ENCODE measurements around the gene ARHGAP10.
A peak's percentile ranks its signal among the peaks of the same experiment; 100 is the strongest.

The ARHGAP10 gene

GRCh38 chr4:148030193-148030873 is 298.4 kb downstream of the ARHGAP10 start:
- FAIRE-seq = no peak

DNA sequence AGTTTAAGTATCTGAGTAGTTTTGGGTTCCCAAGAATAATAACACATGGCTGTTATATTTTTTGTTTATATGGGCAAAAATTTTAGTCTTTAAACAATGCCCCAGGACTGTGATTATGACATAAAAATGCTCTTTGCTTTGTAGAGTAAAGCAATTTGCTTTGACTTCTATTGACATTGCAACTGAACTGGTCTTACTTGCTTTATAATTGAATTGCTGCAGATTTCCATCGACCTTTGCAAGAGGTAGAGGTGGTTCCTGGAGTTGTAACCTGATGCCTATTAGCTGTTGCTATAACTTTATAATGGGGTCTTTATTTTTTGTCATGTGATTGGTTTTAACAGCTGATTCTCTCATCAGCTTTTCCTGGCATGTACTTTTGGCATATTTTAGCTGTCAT is 302.9 kb downstream of the ARHGAP10 start:
- FAIRE-seq = no peak
- no peak for DNase-seq (ENCODE audit: insufficient read length, low spot score)
- TF ChIP-seq PAX5 (IDR thresholded peaks at IDR 0.05; ENCODE audit: insufficient read depth, low read length, severe bottlenecking) (no peak), POLR2AphosphoS5 (IDR thresholded peaks at IDR 0.05; ENCODE audit: low read depth, low read length) (no peak), POLR2A (IDR thresholded peaks at IDR 0.05; ENCODE audit: low read depth, low read length) (no peak), TAF1 (IDR thresholded peaks at IDR 0.05; ENCODE audit: low read depth, low read length) (no peak), SPI1 (IDR thresholded peaks at IDR 0.05; ENCODE audit: low read depth, low read length) (no peak), POU2F2 (IDR thresholded peaks at IDR 0.05; ENCODE audit: low read depth, low read length) (no peak)

More at GRCh38 chr4:148030193-148030873, 298.4 kb downstream of the ARHGAP10 start:
- TF ChIP-seq TAF1 (IDR thresholded peaks at IDR 0.05; ENCODE audit: low read depth, low read length) (no peak), POLR2A (IDR thresholded peaks at IDR 0.05; ENCODE audit: low read depth, low read length) (no peak), POLR2AphosphoS5 (IDR thresholded peaks at IDR 0.05; ENCODE audit: low read depth, low read length) (no peak)
- no peak for DNase-seq (ENCODE audit: insufficient read length, low spot score)

DNA sequence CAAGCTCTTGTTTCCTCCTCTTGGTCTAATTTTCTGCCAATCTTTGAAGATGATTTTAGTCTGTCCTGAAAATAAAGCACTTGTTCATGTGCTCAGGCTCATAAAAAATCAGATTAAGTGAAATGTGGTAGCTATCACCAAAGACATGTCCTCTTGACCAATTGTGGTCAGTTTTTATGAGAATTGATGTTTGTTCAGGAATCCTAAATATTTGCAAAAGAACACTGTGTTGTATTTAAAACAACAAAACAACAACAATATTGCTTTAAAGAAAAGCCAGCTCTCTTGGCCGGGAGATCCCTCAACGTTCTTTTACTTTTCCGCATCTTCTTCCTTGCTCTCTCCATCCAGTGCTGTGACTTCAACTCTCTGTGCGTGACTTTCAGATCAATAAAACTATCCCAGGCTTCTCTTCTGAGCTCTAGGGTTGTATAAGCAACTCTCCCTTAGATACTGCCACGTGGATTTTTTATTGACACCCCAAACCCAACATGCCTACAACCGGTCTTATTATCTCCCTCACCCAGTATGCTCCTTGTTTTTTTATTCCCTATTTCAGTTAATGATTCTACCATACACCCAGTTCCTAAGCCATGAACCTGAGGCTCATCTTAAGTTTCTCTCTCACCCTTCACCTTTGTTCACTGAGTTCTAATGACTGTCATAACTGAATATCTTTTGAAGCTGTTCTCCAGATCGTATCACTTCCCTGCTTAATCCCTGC is 309.9 kb downstream of the ARHGAP10 start:
- no peak for TF ChIP-seq TAF1 (IDR thresholded peaks at IDR 0.05; ENCODE audit: low read depth, low read length)
- TF ChIP-seq POLR2AphosphoS5 (IDR thresholded peaks at IDR 0.05; ENCODE audit: low read depth, low read length) = no peak
- no peak for TF ChIP-seq POU2F2 (IDR thresholded peaks at IDR 0.05; ENCODE audit: low read depth, low read length)
- no peak for TF ChIP-seq PAX5 (IDR thresholded peaks at IDR 0.05; ENCODE audit: insufficient read depth, low read length, severe bottlenecking)
- TF ChIP-seq POLR2A (IDR thresholded peaks at IDR 0.05; ENCODE audit: low read depth, low read length) = no peak
- no peak for TF ChIP-seq SPI1 (IDR thresholded peaks at IDR 0.05; ENCODE audit: low read depth, low read length)
- DNase-seq (ENCODE audit: insufficient read length, low spot score) (no peak), FAIRE-seq (no peak)

- FAIRE-seq = peak; percentile 63
- no peak for DNase-seq (ENCODE audit: insufficient read length, low spot score)
- no peak for TF ChIP-seq SPI1 (IDR thresholded peaks at IDR 0.05; ENCODE audit: low read depth, low read length)
- TF ChIP-seq POLR2A (IDR thresholded peaks at IDR 0.05; ENCODE audit: low read depth, low read length) = no peak
- TF ChIP-seq POU2F2 (IDR thresholded peaks at IDR 0.05; ENCODE audit: low read depth, low read length) = no peak
- TF ChIP-seq TAF1 (IDR thresholded peaks at IDR 0.05; ENCODE audit: low read depth, low read length) = no peak
- TF ChIP-seq PAX5 (IDR thresholded peaks at IDR 0.05; ENCODE audit: insufficient read depth, low read length, severe bottlenecking) = no peak
- no peak for TF ChIP-seq POLR2AphosphoS5 (IDR thresholded peaks at IDR 0.05; ENCODE audit: low read depth, low read length)
Observed at GRCh38 chr4:148044089-148044911, 312.4 kb downstream of the ARHGAP10 start.

DNA sequence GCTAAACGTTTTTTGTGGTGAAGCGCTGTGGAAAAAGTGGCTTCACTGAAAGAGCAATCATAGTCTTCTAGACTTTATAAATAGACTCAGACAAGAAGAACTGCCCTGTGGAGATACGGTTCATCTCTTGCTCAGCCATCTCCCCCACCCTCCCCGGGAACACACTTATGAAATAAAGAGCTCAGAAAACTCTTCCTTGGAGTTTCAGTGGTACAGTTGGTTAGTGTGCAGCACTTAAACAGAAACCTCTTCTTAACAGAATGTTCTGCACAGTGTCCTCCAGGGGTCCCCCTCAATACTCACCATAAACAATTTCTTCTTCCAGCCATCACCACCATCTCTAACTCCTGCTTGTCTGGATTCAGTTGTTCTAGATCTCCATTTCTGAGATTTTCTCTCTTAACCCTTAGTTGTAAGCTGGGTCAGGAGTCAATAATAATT is 313.0 kb downstream of the ARHGAP10 start:
- TF ChIP-seq POLR2AphosphoS5 (IDR thresholded peaks at IDR 0.05; ENCODE audit: low read depth, low read length) = no peak
- TF ChIP-seq PAX5 (IDR thresholded peaks at IDR 0.05; ENCODE audit: insufficient read depth, low read length, severe bottlenecking) = peak; percentile 14
- TF ChIP-seq POLR2A (IDR thresholded peaks at IDR 0.05; ENCODE audit: low read depth, low read length) = no peak
- DNase-seq (ENCODE audit: insufficient read length, low spot score) (peak; percentile 43), FAIRE-seq (peak; percentile 56)

- FAIRE-seq = no peak
- no peak for DNase-seq (ENCODE audit: insufficient read length, low spot score)
- TF ChIP-seq POU2F2 (IDR thresholded peaks at IDR 0.05; ENCODE audit: low read depth, low read length) = no peak
- no peak for TF ChIP-seq SPI1 (IDR thresholded peaks at IDR 0.05; ENCODE audit: low read depth, low read length)
- TF ChIP-seq TAF1 (IDR thresholded peaks at IDR 0.05; ENCODE audit: low read depth, low read length) = no peak
- no peak for TF ChIP-seq PAX5 (IDR thresholded peaks at IDR 0.05; ENCODE audit: insufficient read depth, low read length, severe bottlenecking)
- TF ChIP-seq POLR2A (IDR thresholded peaks at IDR 0.05; ENCODE audit: low read depth, low read length) = no peak
- no peak for TF ChIP-seq POLR2AphosphoS5 (IDR thresholded peaks at IDR 0.05; ENCODE audit: low read depth, low read length)
Observed at GRCh38 chr4:148048598-148048997, 316.7 kb downstream of the ARHGAP10 start.

DNA sequence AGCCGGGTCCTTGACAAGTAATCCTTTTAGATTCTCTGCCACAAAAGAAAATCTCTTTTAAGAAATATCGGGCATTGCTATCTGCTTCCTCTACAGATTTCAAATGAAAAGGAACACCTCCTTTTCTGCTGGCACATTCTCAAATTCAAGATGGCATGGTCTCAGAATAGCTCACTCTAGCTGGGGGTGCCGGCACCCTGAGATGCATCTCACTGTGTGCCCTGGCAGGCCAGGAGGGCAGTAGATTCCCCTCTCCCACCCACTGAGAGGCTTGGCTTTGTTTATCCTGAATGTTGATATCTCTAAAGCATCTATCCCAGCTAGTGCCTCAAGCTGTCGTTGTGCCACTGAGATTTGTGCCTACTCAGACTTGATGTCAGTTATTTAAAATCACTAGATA is 319.5 kb downstream of the ARHGAP10 start:
- TF ChIP-seq POLR2A (IDR thresholded peaks at IDR 0.05; ENCODE audit: low read depth, low read length) = no peak
- TF ChIP-seq POU2F2 (IDR thresholded peaks at IDR 0.05; ENCODE audit: low read depth, low read length) = no peak
- TF ChIP-seq SPI1 (IDR thresholded peaks at IDR 0.05; ENCODE audit: low read depth, low read length) = no peak
- TF ChIP-seq PAX5 (IDR thresholded peaks at IDR 0.05; ENCODE audit: insufficient read depth, low read length, severe bottlenecking) = no peak
- no peak for TF ChIP-seq TAF1 (IDR thresholded peaks at IDR 0.05; ENCODE audit: low read depth, low read length)
- no peak for TF ChIP-seq POLR2AphosphoS5 (IDR thresholded peaks at IDR 0.05; ENCODE audit: low read depth, low read length)
- FAIRE-seq = no peak
- DNase-seq (ENCODE audit: insufficient read length, low spot score) = no peak

DNA sequence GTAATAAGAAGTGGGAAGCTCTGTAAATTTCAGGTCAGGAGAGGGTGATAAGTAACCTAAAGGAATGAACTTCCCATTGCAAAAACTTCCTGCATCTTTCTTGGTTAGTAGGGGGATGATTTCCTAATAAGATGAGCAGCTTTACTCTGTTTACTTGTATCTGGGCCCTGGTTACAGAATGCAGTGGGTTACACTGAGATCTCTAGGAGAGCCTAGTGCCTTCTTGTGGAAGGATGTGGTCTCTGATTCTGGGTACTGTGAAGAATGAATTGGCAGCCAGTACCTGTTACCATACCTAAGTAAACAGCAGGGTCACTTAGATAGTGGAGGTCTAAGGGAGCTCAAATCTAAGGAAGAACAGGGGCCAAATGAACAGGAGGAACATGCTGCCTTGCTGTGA is 320.6 kb downstream of the ARHGAP10 start:
- DNase-seq (ENCODE audit: insufficient read length, low spot score) = no peak
- TF ChIP-seq TAF1 (IDR thresholded peaks at IDR 0.05; ENCODE audit: low read depth, low read length) (no peak), SPI1 (IDR thresholded peaks at IDR 0.05; ENCODE audit: low read depth, low read length) (no peak), POU2F2 (IDR thresholded peaks at IDR 0.05; ENCODE audit: low read depth, low read length) (no peak), POLR2A (IDR thresholded peaks at IDR 0.05; ENCODE audit: low read depth, low read length) (no peak), PAX5 (IDR thresholded peaks at IDR 0.05; ENCODE audit: insufficient read depth, low read length, severe bottlenecking) (no peak), POLR2AphosphoS5 (IDR thresholded peaks at IDR 0.05; ENCODE audit: low read depth, low read length) (no peak)
- FAIRE-seq = no peak
